ENCODE measurements around the gene POLK.
"Not testable (repeated sequence)": the region's sequence is repeated elsewhere in the genome, so short reads cannot be mapped to it uniquely, and the experiment has no call there.

The POLK gene

GRCh38 chr5:75552764-75553163 lies 41.1 kb downstream of the POLK start:
- no peak for DNase-seq

DNA sequence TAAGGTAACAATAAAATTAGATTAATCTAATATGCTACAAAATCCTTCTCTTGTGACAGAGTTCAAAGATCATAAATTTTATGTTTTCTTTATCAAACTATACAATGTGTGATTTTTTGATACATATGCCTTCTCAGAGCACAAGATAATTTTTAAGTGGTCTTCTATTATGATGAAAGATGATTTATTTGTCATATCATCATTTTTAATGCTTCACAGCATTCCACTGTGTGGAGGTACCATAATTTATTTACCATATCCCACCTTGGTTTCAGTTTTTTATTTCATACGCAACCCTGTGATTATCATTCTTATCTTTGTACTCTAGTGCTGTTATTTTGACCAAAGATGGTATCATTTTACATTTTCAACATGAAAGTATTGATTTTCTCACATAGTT lies 41.7 kb downstream of the POLK start:
- no peak for DNase-seq

DNA sequence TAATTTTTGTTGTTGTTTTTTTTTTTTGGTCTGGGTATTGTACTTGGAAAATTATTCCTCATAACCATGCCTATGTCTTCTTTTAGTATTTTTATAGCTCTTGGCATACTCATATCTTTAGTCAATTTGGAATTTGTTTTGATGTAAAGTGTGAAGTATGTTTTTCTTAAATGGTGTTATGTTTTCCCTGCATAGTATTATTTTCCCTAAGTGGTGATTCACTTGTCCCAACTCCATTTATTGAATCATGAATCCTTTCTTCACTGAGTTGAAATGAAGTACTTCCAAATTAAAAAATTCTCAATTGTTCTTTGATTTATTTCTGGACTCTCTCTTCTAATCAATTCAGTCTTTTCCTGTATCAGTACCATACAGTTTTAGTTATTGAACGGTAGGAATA lies 46.5 kb downstream of the POLK start:
- DNase-seq: no peak

DNA sequence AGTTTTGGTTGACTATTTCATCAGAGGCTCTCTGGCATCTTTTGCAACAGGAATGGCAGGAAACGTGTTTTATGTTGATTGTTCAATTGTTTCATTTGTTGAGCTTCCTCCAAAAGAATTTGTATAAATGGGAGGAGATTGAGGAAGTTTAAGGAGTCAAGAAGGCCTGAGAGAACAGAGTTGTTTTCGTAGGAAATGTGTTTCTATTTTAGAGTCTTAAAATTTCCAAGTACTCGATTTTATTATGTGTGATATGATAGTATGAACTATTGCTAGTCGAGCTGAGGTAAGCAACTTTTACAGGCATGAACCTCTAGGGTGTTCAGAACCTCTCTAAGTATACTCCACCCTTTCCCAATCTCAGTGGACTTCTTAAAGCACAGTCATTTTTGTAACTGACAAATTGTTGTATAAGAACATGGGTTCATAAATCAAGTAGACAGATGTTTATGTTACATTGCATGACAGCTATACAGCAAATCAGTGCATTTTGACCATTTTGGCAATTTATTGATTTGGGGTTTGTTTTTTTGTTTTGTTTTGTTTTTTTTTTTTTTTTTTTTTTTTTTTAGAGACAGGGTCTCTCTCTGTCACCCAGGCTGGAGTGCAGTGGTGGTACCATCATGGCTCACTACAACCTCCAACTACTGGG lies 47.4 kb downstream of the POLK start:
- no peak for DNase-seq

GRCh38 chr5:75560655-75561054 lies 49.0 kb downstream of the POLK start:
- DNase-seq: not testable (repeated sequence)

DNA sequence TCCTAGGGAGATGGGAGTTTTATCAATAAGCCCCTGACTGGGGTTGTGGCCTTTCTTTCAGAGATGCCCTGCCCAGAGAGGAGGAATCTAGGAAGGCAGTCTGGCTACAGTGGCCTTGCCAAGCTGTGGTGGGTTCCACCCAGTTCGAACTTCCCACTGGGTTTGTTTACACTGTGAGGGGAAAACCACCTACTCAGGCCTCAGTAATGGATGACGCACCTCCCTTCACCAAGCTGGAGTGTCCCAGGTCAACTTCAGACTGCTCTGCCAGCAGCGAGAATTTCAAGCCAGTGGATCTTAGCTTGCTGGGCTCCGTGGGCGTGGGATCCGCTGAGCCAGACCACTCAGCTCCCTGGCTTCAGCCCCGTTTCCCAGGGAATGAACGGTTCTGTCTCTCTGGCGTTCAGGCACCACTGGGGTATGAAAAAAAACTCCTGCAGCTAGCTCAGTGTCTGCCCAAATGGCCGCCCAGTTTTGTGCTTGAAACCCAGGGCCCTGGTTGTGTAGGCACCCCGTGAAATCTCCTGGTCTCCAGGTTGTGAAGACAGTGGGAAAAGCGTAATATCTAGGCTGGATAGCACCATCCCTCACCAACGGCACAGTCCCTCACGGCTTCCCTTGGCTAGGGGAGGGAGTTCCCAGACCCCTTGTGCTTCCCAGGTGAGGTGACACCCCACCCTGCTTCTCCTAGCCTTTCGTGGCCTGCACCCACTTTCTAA lies 54.5 kb downstream of the POLK start:
- not testable (repeated sequence) for DNase-seq

DNA sequence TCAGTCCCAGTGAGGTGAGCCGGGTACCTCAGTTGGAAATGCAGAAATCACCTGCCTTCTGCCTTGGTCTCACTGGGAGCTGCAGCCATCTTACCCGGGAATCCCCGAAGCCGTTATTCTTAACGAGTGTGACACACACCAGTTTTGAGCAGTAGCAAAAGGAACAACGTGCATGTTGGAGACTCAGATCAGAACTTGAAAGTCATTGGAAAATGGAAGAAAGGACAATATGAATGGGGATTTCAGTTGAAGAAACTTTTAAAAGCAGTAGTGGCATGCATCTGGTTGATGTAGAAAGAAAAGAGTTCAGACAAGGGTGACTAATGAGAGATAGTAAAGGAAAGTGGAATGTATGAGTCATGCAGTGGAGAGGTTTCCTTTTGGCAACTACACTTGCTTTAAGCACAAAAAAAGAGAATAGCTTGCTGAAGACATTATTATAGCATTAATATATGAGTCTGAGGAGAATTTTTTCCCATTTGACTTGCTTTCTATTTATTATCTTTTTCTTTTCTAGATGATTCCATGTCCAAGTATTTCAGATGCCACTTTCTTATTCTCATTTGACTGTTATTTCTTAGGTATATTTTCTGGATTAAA lies 55.1 kb downstream of the POLK start:
- DNase-seq: no peak

DNA sequence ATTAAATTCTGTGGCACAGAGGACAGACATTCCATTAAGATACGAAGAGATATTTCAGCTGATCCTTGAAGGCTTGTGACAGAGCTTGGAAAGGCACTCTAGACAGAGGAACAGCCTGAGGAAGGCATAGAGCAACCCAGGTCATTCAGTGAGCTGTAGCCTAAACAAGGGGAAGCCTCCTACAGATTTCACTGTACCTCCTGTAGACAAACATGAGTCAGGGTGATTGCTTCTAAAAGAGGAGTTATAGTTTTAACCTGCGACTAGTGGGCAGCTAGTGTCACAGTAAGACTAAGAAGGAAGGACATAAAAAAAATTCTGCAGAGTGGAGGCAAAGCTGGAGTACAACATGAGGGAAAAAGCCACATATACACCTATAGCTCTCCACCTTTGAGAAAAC lies 56.0 kb downstream of the POLK start:
- DNase-seq: no peak

DNA sequence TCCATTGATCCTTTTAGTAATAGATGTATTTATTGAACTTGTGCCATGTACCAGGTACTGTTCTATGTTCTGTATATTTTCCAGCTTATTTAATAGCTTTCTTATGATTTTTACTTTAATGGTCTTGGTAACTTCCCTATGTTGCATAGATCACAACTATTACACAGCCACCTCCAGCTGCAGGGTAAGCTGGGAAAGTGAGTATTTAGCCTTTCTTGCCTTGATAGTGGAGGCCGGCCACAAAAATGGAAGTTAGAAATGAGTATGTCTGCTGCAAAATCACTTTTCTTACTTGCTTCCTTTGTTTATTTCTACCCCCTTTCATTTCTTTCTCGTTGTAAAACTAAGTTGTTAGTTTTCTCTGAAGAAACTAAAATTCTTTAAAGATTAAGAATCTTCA lies 56.5 kb downstream of the POLK start:
- DNase-seq: no peak

- no peak for DNase-seq
These were observed 59.9 kb downstream of the POLK start for GRCh38 chr5:75571547-75571946.

DNA sequence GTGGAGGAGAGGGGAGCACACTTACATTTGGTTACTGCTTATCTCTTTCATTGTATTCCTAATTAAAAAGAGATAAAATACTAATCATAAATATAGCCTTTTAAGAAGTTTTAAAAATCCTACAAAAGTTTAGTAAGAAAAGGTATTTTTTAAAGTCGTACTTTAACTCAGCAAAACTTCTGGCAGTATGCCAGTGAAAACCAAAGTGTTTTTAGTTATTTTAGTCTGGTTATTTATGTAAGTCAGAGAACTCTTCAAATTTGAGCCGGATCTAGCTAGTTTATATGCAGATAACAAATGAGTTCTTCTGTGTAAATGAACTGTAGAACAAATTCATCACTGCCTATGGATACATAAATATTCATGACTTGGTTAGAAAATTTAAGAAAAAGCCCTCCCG lies 63.1 kb downstream of the POLK start:
- DNase-seq: no peak

DNA sequence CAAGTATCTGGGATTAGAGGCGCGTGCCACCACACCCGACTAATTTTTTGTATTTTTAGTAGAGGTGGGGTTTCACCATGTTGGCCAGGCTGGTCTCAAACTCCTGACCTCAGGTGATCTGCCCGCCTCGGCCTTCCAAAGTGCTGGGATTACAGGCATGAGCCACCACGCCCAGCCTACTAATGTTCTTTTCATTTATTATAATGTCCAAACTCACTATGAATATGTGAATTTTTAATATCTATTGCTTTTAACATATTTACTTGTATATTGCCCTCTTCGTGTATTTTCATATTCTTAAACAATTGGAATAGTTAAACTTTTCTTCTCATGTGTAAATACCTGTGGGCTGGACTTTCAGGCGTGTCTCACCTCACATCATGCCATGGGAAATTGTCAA lies 66.6 kb downstream of the POLK start:
- not testable (repeated sequence) for DNase-seq

GRCh38 chr5:75584641-75585040 lies 73.0 kb downstream of the POLK start:
- DNase-seq: no peak

- DNase-seq: no peak
These were observed 77.0 kb downstream of the POLK start for GRCh38 chr5:75588666-75589065.

GRCh38 chr5:75600535-75600934 lies 88.8 kb downstream of the POLK start:
- DNase-seq: no peak

- no peak for DNase-seq
These were observed 89.9 kb downstream of the POLK start for GRCh38 chr5:75601567-75601966.

DNA sequence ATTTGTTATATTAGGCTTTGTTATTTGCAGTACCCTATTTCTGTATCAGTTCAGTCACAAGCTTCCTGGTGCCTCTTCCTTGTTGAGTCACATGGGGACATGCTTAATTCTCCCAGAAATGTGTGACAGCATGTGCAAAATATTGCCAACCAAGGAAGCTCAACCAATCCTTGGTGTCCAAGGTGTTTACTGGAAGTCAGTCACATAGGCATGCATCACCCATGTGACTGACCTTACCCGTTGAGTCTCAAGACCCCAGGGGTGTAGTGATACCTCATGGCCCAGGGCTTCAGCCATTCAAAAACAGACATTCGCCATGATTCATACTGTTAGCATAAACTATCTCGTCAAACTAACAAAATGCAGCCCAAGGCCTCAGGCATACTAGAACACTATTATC lies 90.3 kb downstream of the POLK start:
- DNase-seq: no peak

DNA sequence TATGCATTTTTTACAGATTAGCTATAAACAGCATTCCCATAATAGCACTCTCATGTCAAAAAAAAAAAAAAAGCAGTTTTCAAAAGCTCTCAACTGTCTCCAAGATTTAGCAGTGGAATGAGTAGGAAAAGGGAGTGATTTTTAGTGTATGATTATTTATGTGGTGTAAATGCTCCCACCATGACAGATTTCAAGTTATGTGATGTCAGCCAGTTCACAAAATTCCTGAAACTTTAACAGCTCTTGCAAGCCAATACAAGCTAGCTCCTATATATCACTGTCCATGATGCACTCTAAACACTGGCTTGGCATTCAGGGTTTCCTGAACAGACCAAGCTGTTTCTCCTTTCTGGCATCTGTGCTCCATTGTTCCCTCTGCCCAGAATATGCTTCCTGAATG lies 91.7 kb downstream of the POLK start:
- DNase-seq: no peak

GRCh38 chr5:75603821-75604220 lies 92.1 kb downstream of the POLK start:
- no peak for DNase-seq

DNA sequence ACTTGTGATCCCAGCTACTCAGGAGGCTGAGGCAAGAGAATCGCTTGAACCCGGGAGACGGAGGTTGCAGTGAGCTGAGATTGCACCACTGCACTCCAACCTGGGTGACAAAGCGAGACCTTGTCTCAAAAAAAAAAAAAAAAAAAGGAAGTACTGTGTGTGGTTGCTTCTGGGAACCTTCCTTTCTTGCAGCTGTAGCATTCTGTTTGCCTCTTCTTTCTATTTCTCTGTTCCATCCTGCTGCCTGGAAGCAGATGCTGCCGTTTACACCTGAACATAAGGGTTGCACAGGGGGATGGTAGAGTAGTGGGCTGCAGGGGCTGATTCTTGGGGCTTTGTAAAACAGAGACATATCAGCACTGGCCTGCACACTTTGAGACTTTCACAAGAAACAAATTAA lies 95.7 kb downstream of the POLK start:
- not testable (repeated sequence) for DNase-seq

DNA sequence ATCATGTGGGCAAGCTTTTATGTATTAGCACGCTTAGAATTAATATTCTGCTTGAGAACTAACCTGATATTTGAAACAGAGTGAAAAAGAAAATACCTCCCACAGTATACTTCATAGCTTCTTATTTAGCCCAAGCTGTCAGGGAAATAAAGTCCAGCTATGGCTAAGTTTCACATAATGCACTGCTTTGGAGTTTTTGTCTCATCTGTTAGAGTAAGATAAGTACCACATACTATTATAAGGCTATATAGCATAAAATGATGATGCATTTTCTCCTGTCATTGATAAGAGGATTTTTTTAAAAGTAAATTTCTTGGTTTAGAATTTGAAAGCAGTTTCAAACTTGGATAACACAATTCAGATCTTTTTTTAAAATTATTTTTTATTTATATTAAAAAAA lies 97.2 kb downstream of the POLK start:
- no peak for DNase-seq

- DNase-seq: no peak
These were observed 98.5 kb downstream of the POLK start for GRCh38 chr5:75610201-75610600.

DNA sequence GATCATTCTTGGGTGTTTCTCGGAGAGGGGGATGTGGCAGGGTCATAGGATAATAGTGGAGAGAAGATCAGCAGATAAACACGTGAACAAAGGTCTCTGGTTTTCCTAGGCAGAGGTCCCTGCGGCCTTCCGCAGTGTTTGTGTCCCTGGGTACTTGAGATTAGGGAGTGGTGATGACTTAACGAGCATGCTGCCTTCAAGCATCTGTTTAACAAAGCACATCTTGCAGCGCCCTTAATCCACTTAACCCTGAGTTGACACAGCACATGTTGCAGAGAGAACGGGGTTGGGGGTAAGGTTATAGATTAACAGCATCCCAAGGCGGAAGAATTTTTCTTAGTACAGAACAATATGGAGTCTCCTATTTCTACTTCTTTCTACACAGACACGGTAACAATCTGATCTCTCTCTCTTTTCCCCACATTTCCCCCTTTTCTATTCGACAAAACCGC lies 99.2 kb downstream of the POLK start:
- DNase-seq: not testable (repeated sequence)

Data from activated naive CD4-positive, alpha-beta T cell (primary cell).